HCT116 (cell line): Measurements from ENCODE around the gene TENT5A. TPM values are rescaled to one million over a fixed set of nuclear protein-coding genes. Genes with fewer than 3 reads are reported as not detected.

Experiments used
- ATAC-seq: fragments of 200-7000 bp; cut with Tn5 transposase; 2 replicates; pipeline ENCODE4 v1.9.1; 2020; ENCODE audit warnings: mild to moderate bottlenecking, moderate library complexity
- BruUV-seq: library from RNA; stranded (reverse); fragments of 400-500 nt; replicated peaks from 2 replicates; lab custom pipeline; 2021; lab: Mats Ljungman, UMichigan
- CTCF ChIA-PET: fragments of 300-600 bp; sonication (Branson Sonifier 250); formaldehyde crosslinking; loops from one replicate; lab custom pipeline; 2021; ENCODE audit warnings: antibody characterized with exemption; lab: Charles Lee
- POLR2A ChIA-PET: fragments of 300-600, 350-600 bp; sonication (Branson Sonifier 250); formaldehyde crosslinking; loops from one replicate; lab custom pipeline; 2021; ENCODE audit warnings: antibody characterized with exemption; lab: Charles Lee
- RAD21 ChIA-PET, 2 experiments: fragments of 300-600 bp; sonication (Branson Sonifier 250); formaldehyde crosslinking; loops; one replicate each; lab custom pipeline; 2023; ENCODE audit warnings: low total read pairs in 2 of 2; ENCODE audit not compliant: uncharacterized antibody in 2 of 2, unreplicated experiment in 2 of 2, low non-redundant PET in 1 of 2; lab: Charles Lee
- DNase-seq: peaks from one replicate; pipeline ENCODE4 v3.0.0-alpha.2; 2010; ENCODE audit warnings: low read depth, low spot score
- H2AFZ ChIP-seq: fragments of 200-600 bp; shearing (Covaris generic), sonication (generic); 2 replicates; pipeline ENCODE4 v1.6.1; 2017; ENCODE audit warnings: low read depth, mixed run types, mixed read lengths, antibody characterized with exemption, low read length; ENCODE audit not compliant: poor library complexity, severe bottlenecking
- H3K27ac ChIP-seq: 2 replicates; pipeline ENCODE4 v1.5.1; 2012; ENCODE audit warnings: low read depth, low read length
- H3K27me3 ChIP-seq: fragments of 200-600 bp; sonication (generic); 2 replicates; pipeline ENCODE4 v1.6.1; 2016; ENCODE audit warnings: mixed run types, low read length, mixed read lengths; ENCODE audit not compliant: insufficient read depth
- H3K36me3 ChIP-seq, 2 experiments: fragments of 200-500 bp in 1 of 2; fragments of 200-600 bp in 1 of 2; sonication (Bioruptor generic) in 1 of 2; sonication (generic) in 1 of 2; 2 replicates each; pipeline versions ENCODE4 v1.5.1 to v1.6.1; 2014 to 2016; ENCODE audit warnings: low read length in 2 of 2, inconsistent platforms in 1 of 2, mixed read lengths in 1 of 2, mixed run types in 1 of 2; ENCODE audit not compliant: insufficient read depth in 2 of 2, control insufficient read depth in 1 of 2
- H3K4me1 ChIP-seq, 2 experiments: fragments of 200-600 bp in 1 of 2; sonication (generic) in 1 of 2; 2 replicates each; pipeline versions ENCODE4 v1.5.1 to v1.6.1; 2012 to 2017; ENCODE audit warnings: low read length in 2 of 2, inconsistent platforms in 1 of 2, mild to moderate bottlenecking in 1 of 2, mixed read lengths in 1 of 2, mixed run types in 1 of 2, moderate library complexity in 1 of 2; ENCODE audit not compliant: insufficient read depth in 2 of 2, control insufficient read depth in 1 of 2
- H3K4me2 ChIP-seq: fragments of 200-600 bp; sonication (generic); 2 replicates; pipeline ENCODE4 v1.6.1; 2017; ENCODE audit warnings: mixed run types, low read length, mixed read lengths
- H3K4me3 ChIP-seq, 2 experiments: fragments of 200-600 bp in 1 of 2; sonication (generic) in 1 of 2; replicated peaks in 1 of 2; 2 replicates each; pipeline ENCODE4 v1.5.1; 2011 to 2016; ENCODE audit warnings: low read length in 2 of 2, control low read depth in 1 of 2, low read depth in 1 of 2, mild to moderate bottlenecking in 1 of 2, mixed read lengths in 1 of 2, mixed run types in 1 of 2
- H3K79me2 ChIP-seq: fragments of 200-600 bp; sonication (generic); 2 replicates; pipeline ENCODE4 v1.6.1; 2017; ENCODE audit warnings: mild to moderate bottlenecking, mixed run types, low read length, moderate library complexity, mixed read lengths; ENCODE audit not compliant: insufficient read depth
- H3K9ac ChIP-seq: fragments of 200-600 bp; sonication (generic); 2 replicates; pipeline ENCODE4 v1.6.1; 2016; ENCODE audit warnings: low read length, mixed read lengths
- H3K9me2 ChIP-seq: fragments of 200-600 bp; sonication (generic), shearing (Covaris generic); 2 replicates; pipeline ENCODE4 v1.6.1; 2017; ENCODE audit warnings: mixed run types, mild to moderate bottlenecking, moderate library complexity; ENCODE audit not compliant: insufficient read depth
- H3K9me3 ChIP-seq, 2 experiments: fragments of 200-500 bp in 1 of 2; fragments of 200-600 bp in 1 of 2; sonication (Bioruptor generic) in 1 of 2; sonication (generic) in 1 of 2; 2 replicates each; pipeline ENCODE4 v1.6.1; 2014 to 2017; ENCODE audit warnings: low read length in 2 of 2, mixed read lengths in 2 of 2, inconsistent platforms in 1 of 2, low read depth in 1 of 2, mild to moderate bottlenecking in 1 of 2, mixed run types in 1 of 2, moderate library complexity in 1 of 2; ENCODE audit not compliant: control insufficient read depth in 1 of 2, insufficient read depth in 1 of 2
- H4K20me1 ChIP-seq: fragments of 200-600 bp; sonication (generic), shearing (Covaris generic); 2 replicates; pipeline ENCODE4 v1.6.1; 2017; ENCODE audit warnings: mixed run types, mild to moderate bottlenecking, moderate library complexity; ENCODE audit not compliant: insufficient read depth
- CBX3 ChIP-seq: IDR thresholded peaks from 2 replicates; pipeline ENCODE4 v1.6.1; 2012; ENCODE audit warnings: low read depth
- CEBPB ChIP-seq: IDR thresholded peaks from 2 replicates; pipeline ENCODE4 v1.6.1; 2012; ENCODE audit warnings: low read depth
- EGR1 ChIP-seq: IDR thresholded peaks from 2 replicates; pipeline ENCODE4 v1.6.1; 2012; ENCODE audit warnings: low read depth
- ELF1 ChIP-seq: IDR thresholded peaks from 2 replicates; pipeline ENCODE4 v1.6.1; 2012; ENCODE audit warnings: low read depth, borderline replicate concordance
- EZH2phosphoT487 ChIP-seq: fragments of 200-600 bp; IDR thresholded peaks from 2 replicates; pipeline ENCODE4 v1.6.1; 2018; ENCODE audit warnings: antibody characterized with exemption, borderline replicate concordance
- POLR2A ChIP-seq: IDR thresholded peaks from 2 replicates; pipeline ENCODE4 v1.7.0; 2011; ENCODE audit warnings: borderline replicate concordance; ENCODE audit not compliant: insufficient read depth, insufficient read length; ENCODE audit errors: extremely low read depth
- RAD21 ChIP-seq: IDR thresholded peaks from 2 replicates; pipeline ENCODE4 v1.6.1; 2012; ENCODE audit warnings: low read depth, mild to moderate bottlenecking
- SIN3A ChIP-seq: IDR thresholded peaks from 2 replicates; pipeline ENCODE4 v1.6.1; 2012; ENCODE audit warnings: low read depth
- SRF ChIP-seq: IDR thresholded peaks from 2 replicates; pipeline ENCODE4 v1.6.1; 2012; ENCODE audit warnings: low read depth
- YY1 ChIP-seq: IDR thresholded peaks from 2 replicates; pipeline ENCODE4 v1.6.1; 2011; ENCODE audit warnings: low read length, low read depth, moderate library complexity, mild to moderate bottlenecking; ENCODE audit not compliant: insufficient replicate concordance; ENCODE audit errors: extremely low read depth
- intact Hi-C: fragments of 100-400 bp; cut with micrococcal nuclease; formaldehyde crosslinking; loops from 2 replicates; pipeline ENCODE4 v1.10.0; 2022
- total RNA-seq: library from RNA; stranded (reverse); gene quantifications from one replicate; pipeline ENCODE4 v1.2.1, GENCODE V29; 2021; ENCODE audit not compliant: unreplicated experiment
- TF ChIP-seq, protein P1 (sequence below), 3 experiments: fragments of 200-600 bp in 1 of 3; sonication (generic) in 1 of 3; IDR thresholded peaks in 2 of 3; conservative IDR thresholded peaks in 1 of 3; 2 replicates each; pipeline ENCODE4 v1.5.1; 2012 to 2017; ENCODE audit warnings: low read depth in 2 of 3, low read length in 2 of 3, antibody characterized with exemption in 1 of 3, borderline replicate concordance in 1 of 3, control low read depth in 1 of 3, mild to moderate bottlenecking in 1 of 3, mixed read lengths in 1 of 3, mixed run types in 1 of 3, moderate library complexity in 1 of 3; ENCODE audit not compliant: insufficient read depth in 1 of 3

The TENT5A gene
- total RNA-seq, 1 experiment from 2014 or later: 11.2 TPM

DNA sequence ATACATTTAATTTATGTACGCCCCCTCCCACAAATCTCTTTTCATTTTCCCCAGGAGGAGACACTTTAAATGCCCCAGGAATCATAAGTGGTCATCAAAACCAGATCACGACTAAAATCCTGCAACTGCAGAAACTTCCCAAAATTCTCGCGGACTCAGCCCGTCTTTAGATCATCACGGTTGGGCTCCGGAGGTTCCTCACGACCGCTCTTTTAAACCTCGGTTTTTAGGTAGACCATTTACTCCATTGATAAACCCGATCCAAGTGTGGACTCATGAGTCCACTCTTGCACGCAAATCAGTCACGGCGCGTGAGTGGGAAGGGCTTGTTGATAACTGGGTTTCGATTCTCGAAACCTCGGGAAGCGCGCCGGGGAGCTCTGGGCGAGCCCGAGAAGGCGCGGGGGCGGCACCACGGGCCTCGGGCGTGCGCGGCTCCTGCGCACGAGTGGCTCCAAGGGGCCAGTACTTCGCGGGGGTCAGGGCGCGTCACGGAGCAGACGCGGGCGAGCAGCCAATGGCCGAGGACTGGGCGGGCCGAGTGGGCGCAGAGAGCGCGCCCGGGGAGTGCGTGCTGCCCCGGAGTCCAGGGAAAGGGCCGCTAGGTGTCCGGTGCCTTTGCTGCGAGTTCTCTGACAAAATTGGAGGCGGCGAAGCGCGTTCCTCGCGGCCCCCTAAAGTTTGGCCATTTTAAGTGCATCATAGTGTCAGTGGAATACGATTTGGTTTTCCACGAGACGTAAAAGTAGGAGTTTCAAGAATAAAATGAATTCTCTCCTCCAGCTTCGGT, 635 bp upstream of the TENT5A start (continued):
- TF ChIP-seq YY1 (no peak), ELF1 (no peak), EZH2phosphoT487 (no peak), EGR1 (peak; percentile 81), SRF (no peak)

DNA sequence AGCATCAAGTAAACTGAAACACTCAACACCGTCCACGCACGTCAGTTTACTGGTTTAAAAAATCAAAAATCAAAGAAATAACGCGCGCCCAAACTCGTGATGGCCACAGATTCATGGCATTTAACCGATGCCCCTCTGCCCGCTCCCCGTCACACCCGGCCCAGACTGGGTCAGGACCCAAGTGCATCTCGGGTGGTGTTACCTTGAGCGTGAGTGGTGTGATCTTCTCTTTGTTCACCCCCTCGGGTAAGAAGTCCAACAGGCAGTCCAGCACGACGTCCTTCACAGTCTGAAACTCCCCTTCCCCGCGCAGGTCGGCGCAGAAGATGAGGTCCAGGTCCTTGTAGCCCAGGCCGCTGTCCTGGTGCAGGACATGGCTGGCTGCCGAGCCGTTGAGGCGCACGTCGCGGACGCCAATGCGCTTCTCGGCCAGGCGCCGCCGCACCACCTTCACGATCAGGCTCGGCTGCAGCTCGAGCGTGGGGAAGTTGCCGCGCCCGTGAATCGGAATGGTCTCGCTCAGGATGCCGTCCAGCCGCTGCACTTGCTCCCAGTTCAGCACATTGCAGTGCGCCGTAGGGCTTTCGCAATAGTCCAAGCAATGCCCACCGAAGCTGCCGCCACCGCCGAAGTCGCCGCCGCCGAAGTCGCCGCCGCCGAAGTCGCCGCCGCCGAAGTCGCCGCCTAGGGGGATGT, 945 bp downstream of the TENT5A start:
- TF ChIP-seq RAD21: 0 out of 2 replicates have a peak, but pooled peaks have one; percentile 4
- TF ChIP-seq CBX3: 0 out of 2 replicates have a peak, but pooled peaks have one; percentile 1
- TF ChIP-seq SIN3A: 0 out of 2 replicates have a peak, but pooled peaks have one; percentile 13
- TF ChIP-seq, protein P1, sequence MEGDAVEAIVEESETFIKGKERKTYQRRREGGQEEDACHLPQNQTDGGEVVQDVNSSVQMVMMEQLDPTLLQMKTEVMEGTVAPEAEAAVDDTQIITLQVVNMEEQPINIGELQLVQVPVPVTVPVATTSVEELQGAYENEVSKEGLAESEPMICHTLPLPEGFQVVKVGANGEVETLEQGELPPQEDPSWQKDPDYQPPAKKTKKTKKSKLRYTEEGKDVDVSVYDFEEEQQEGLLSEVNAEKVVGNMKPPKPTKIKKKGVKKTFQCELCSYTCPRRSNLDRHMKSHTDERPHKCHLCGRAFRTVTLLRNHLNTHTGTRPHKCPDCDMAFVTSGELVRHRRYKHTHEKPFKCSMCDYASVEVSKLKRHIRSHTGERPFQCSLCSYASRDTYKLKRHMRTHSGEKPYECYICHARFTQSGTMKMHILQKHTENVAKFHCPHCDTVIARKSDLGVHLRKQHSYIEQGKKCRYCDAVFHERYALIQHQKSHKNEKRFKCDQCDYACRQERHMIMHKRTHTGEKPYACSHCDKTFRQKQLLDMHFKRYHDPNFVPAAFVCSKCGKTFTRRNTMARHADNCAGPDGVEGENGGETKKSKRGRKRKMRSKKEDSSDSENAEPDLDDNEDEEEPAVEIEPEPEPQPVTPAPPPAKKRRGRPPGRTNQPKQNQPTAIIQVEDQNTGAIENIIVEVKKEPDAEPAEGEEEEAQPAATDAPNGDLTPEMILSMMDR (IDR thresholded peaks at IDR 0.05 in 2 of 3, conservative IDR thresholded peaks at IDR 0.05 in 1 of 3; ENCODE audit: borderline replicate concordance in 1 of 3, insufficient read depth in 1 of 3, low read depth in 2 of 3, low read length in 2 of 3): no peak
- TF ChIP-seq EGR1: no peak
- TF ChIP-seq CEBPB: peak; percentile 24; the same call in 1 of the 2 replicates
- TF ChIP-seq POLR2A: peak; percentile 18
- ATAC-seq (peak; percentile 6; the same call in 1 of the 2 replicates), DNase-seq (peak; percentile 13)
- Histone ChIP-seq H3K9me2 (no peaks in the 10 kb centered on the region), H3K9me3 (no peaks in the 10 kb centered on the region), H3K27me3 (no peaks in the 10 kb centered on the region), H3K27ac (peak overlapping the region; percentile 82), H3K9ac (peak overlapping the region; percentile 77), H4K20me1 (no peaks in the 10 kb centered on the region), H2AFZ (no peak overlapping the region), H3K4me1 (peaks cover 4 to 24% of the 10 kb centered on the region in 2 experiments; a peak in 2 of 4 replicates), H3K4me2 (peak overlapping the region; percentile 95), H3K36me3 (peaks cover 6 to 7% of the 10 kb centered on the region in 2 experiments; a peak in 1 of 4 replicates), H3K4me3 (peak overlapping the region; percentile 84 to 87), H3K79me2 (peaks cover 46% of the 10 kb centered on the region)
- RAD21 ChIA-PET: interaction anchor here in 1 of 2 experiments (0.9 kb wide), 1 partner anchor 829 kb away, joined by 6 read pairs; no protein-coding TSS in a partner anchor
- intact Hi-C loops: loop anchor here (2.0 to 10.0 kb wide), 8 partner anchors 256 to 1619 kb away; no protein-coding TSS in a partner anchor
- BruUV-seq: no TSS peak
- CTCF ChIA-PET: interaction anchor here (0.7 to 2.9 kb wide), 2 partner anchors 510 to 1537 kb away, joined by 3 to 10 read pairs; no protein-coding TSS in a partner anchor
- POLR2A ChIA-PET: interaction anchor here (0.8 to 2.0 kb wide), 4 partner anchors 12 to 300 kb away, joined by 3 to 6 read pairs (median 3); no protein-coding TSS in a partner anchor
